Measurements from ENCODE around the gene GGN.
"Not testable (repeated sequence)": the region's sequence is repeated elsewhere in the genome, so short reads cannot be mapped to it uniquely, and the experiment has no call there.

The GGN gene

GRCh38 chr19:38367041-38367440 is 20.8 kb downstream of the GGN start:
- peaks cover 22% of the 10 kb centered on the region for H3K27me3 Mint-ChIP-seq
- H3K27ac Mint-ChIP-seq = no peak overlapping the region

GRCh38 chr19:38362946-38363688 is 24.7 kb downstream of the GGN start:
- Mint-ChIP-seq H3K4me1 (peaks cover 24% of the 10 kb centered on the region), H3K27me3 (peaks cover 49% of the 10 kb centered on the region), H3K4me3 (peak overlapping the region; percentile 90 to 91)
- H3K27ac Mint-ChIP-seq, ATAC-seq, DNase-seq, H3K9me3 Mint-ChIP-seq: not testable (repeated sequence)

More at GRCh38 chr19:38367041-38367440, 20.8 kb downstream of the GGN start:
- ATAC-seq (no peak), DNase-seq (no peak)
- Mint-ChIP-seq H3K4me3 (no peak overlapping the region), H3K9me3 (no peaks in the 10 kb centered on the region), H3K4me1 (peaks cover 9% of the 10 kb centered on the region)

- peaks cover 41% of the 10 kb centered on the region for H3K27me3 Mint-ChIP-seq
- peaks cover 24% of the 10 kb centered on the region for H3K4me1 Mint-ChIP-seq
- peak overlapping the region; percentile 90 to 91 for H3K4me3 Mint-ChIP-seq
- no peak overlapping the region for H3K27ac Mint-ChIP-seq
- DNase-seq (peak; percentile 77 to 79), ATAC-seq (peak; percentile 78)
- no peaks in the 10 kb centered on the region for H3K9me3 Mint-ChIP-seq
Observed at GRCh38 chr19:38362076-38362945, 25.5 kb downstream of the GGN start.

- Mint-ChIP-seq H3K27me3 (peaks cover 41% of the 10 kb centered on the region), H3K9me3 (no peaks in the 10 kb centered on the region), H3K4me1 (peaks cover 24% of the 10 kb centered on the region), H3K4me3 (peak overlapping the region; percentile 90 to 91), H3K27ac (no peak overlapping the region)
- ATAC-seq = peak; percentile 80
- DNase-seq = peak; percentile 67 to 72
Observed at GRCh38 chr19:38361633-38362075, 26.2 kb downstream of the GGN start.

GRCh38 chr19:38360839-38361631 is 26.8 kb downstream of the GGN start:
- peak overlapping the region in 1 of 2 donors; percentile 10 for H3K27ac Mint-ChIP-seq
- no peaks in the 10 kb centered on the region for H3K9me3 Mint-ChIP-seq
- ATAC-seq (peak; percentile 1), DNase-seq (no peak)
- H3K4me3 Mint-ChIP-seq = peak overlapping the region; percentile 90 to 91
- peaks cover 41% of the 10 kb centered on the region for H3K27me3 Mint-ChIP-seq
- H3K4me1 Mint-ChIP-seq = peaks cover 24% of the 10 kb centered on the region

GRCh38 chr19:38360351-38360750 is 27.5 kb downstream of the GGN start:
- H3K4me3 Mint-ChIP-seq = peak overlapping the region in 1 of 2 donors; percentile 91
- H3K9me3 Mint-ChIP-seq = no peaks in the 10 kb centered on the region
- peaks cover 24% of the 10 kb centered on the region for H3K4me1 Mint-ChIP-seq
- DNase-seq (no peak), ATAC-seq (no peak)
- no peak overlapping the region for H3K27ac Mint-ChIP-seq
- H3K27me3 Mint-ChIP-seq = peaks cover 42% of the 10 kb centered on the region

GRCh38 chr19:38359242-38360021 is 28.4 kb downstream of the GGN start:
- H3K27ac Mint-ChIP-seq = no peak overlapping the region
- no peak for ATAC-seq

GRCh38 chr19:38358071-38358470 is 29.8 kb downstream of the GGN start:
- ATAC-seq = no peak
- Mint-ChIP-seq H3K9me3 (no peaks in the 10 kb centered on the region), H3K4me3 (no peak overlapping the region)

More at GRCh38 chr19:38359242-38360021, 28.4 kb downstream of the GGN start:
- peaks cover 42% of the 10 kb centered on the region for H3K27me3 Mint-ChIP-seq
- H3K4me3 Mint-ChIP-seq = no peak overlapping the region
- H3K9me3 Mint-ChIP-seq = no peaks in the 10 kb centered on the region
- DNase-seq = no peak
- peaks cover 24% of the 10 kb centered on the region for H3K4me1 Mint-ChIP-seq

GRCh38 chr19:38355728-38356725 is 31.8 kb downstream of the GGN start:
- H3K4me1 Mint-ChIP-seq = peaks cover 6% of the 10 kb centered on the region
- DNase-seq = no peak
- H3K9me3 Mint-ChIP-seq = no peaks in the 10 kb centered on the region

More at GRCh38 chr19:38358071-38358470, 29.8 kb downstream of the GGN start:
- no peak overlapping the region for H3K27ac Mint-ChIP-seq
- peaks cover 24% of the 10 kb centered on the region for H3K4me1 Mint-ChIP-seq
- DNase-seq = no peak
- peaks cover 42% of the 10 kb centered on the region for H3K27me3 Mint-ChIP-seq

GRCh38 chr19:38352611-38353010 is 35.2 kb downstream of the GGN start:
- ATAC-seq = no peak

More at GRCh38 chr19:38355728-38356725, 31.8 kb downstream of the GGN start:
- no peak for ATAC-seq
- Mint-ChIP-seq H3K27me3 (peaks cover 32% of the 10 kb centered on the region), H3K4me3 (no peak overlapping the region), H3K27ac (no peak overlapping the region)

GRCh38 chr19:38351865-38352395 is 35.9 kb downstream of the GGN start:
- no peaks in the 10 kb centered on the region for H3K9me3 Mint-ChIP-seq
- no peak for ATAC-seq
- H3K27ac Mint-ChIP-seq = no peak overlapping the region
- H3K4me3 Mint-ChIP-seq = no peak overlapping the region
- no peak for DNase-seq
- peaks cover 11% of the 10 kb centered on the region for H3K27me3 Mint-ChIP-seq
- no peaks in the 10 kb centered on the region for H3K4me1 Mint-ChIP-seq

More at GRCh38 chr19:38352611-38353010, 35.2 kb downstream of the GGN start:
- no peaks in the 10 kb centered on the region for H3K4me1 Mint-ChIP-seq
- no peak for DNase-seq
- H3K4me3 Mint-ChIP-seq = no peak overlapping the region
- H3K27ac Mint-ChIP-seq = peak overlapping the region in 1 of 2 donors; percentile 61
- H3K27me3 Mint-ChIP-seq = peaks cover 13% of the 10 kb centered on the region
- no peaks in the 10 kb centered on the region for H3K9me3 Mint-ChIP-seq

- H3K27me3 Mint-ChIP-seq = peaks cover under 1% of the 10 kb centered on the region
- no peaks in the 10 kb centered on the region for H3K9me3 Mint-ChIP-seq
- no peaks in the 10 kb centered on the region for H3K4me1 Mint-ChIP-seq
- ATAC-seq (no peak), DNase-seq (no peak)
- no peak overlapping the region for H3K4me3 Mint-ChIP-seq
- H3K27ac Mint-ChIP-seq = no peak overlapping the region
Observed at GRCh38 chr19:38350883-38351282, 37.0 kb downstream of the GGN start.

- ATAC-seq = no peak
- Mint-ChIP-seq H3K4me1 (no peaks in the 10 kb centered on the region), H3K9me3 (no peaks in the 10 kb centered on the region), H3K4me3 (no peak overlapping the region), H3K27me3 (no peaks in the 10 kb centered on the region), H3K27ac (no peak overlapping the region)
- no peak for DNase-seq
Observed at GRCh38 chr19:38346837-38347236, 41.0 kb downstream of the GGN start.
